ENCODE measurements around the gene CD302.
"Not testable (repeated sequence)": the region's sequence is repeated elsewhere in the genome, so short reads cannot be mapped to it uniquely, and the experiment has no call there.

Gene CD302

DNA sequence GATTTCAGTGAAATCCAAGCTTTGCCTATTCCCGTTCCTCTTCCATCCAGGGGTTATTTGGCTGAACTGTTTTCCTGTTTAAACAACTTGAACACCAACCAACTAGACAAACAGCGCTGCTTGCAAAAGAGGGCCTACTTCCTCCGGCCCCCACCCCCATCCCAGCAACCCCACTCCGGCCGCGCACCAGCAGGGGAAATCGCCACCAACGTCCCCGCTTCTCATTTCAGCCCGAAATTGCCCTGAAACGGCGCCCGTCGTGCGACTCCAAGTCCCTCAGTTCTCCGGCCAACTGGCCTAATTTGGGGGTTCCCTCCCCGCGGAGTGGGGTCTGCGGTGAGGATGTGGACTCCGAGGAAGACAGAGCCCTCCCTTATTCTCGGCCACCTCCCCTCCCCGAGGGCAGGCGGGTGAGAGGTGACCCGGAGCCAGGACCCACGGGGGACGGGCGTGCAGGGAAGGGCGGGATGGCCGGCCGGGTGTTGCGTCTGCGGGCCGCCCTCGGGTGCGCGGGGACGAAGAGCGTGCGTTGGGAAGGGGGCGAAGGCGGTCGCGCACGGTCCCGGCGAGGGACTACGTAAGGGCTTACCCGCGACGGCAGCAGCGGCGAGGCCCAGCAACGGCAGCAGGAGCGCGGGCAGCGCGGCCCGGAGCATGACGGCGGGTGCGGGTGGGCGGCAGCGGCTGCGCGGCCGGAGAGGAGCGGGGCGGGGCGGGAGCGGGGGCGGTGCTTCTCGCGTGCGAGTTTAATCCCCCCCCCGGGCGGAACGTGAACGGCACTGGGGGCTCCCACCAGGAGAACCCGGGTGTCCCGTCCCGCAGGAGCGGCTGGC lies at the start of gene CD302:
TSS of gene CD302 (minus strand) at position 666 of the 833 bp plus-strand sequence. CDS start at position 656, 10 bp downstream.
- no peaks in the 10 kb centered on the region for H3K36me3 ChIP-seq (ENCODE audit: control insufficient read depth in 1 of 2, insufficient read depth in 2 of 2, low read length in 2 of 2)
- no peaks in the 10 kb centered on the region for H3K27me3 ChIP-seq (ENCODE audit: control insufficient read depth in 1 of 2, insufficient read depth in 2 of 2, low read length in 2 of 2)
- H3K9ac ChIP-seq (ENCODE audit: low read depth in 1 of 2, low read length in 2 of 2): peak within 1 kb of the TSS; percentile 91 to 94
- H3K27ac ChIP-seq (ENCODE audit: low read depth, low read length): peak within 1 kb of the TSS; percentile 67
- H3K4me1 ChIP-seq (ENCODE audit: control insufficient read depth in 1 of 2, insufficient read depth in 2 of 2, low read length in 2 of 2): peaks cover 29 to 33% of the 10 kb centered on the region in 2 donors
- no peaks in the 10 kb centered on the region for H3K9me3 ChIP-seq (ENCODE audit: control insufficient read depth in 1 of 2, low read length in 2 of 2)
- H3K4me3 ChIP-seq (ENCODE audit: low read depth in 1 of 2, low read length in 2 of 2): peak within 1 kb of the TSS; percentile 91 to 92

DNA sequence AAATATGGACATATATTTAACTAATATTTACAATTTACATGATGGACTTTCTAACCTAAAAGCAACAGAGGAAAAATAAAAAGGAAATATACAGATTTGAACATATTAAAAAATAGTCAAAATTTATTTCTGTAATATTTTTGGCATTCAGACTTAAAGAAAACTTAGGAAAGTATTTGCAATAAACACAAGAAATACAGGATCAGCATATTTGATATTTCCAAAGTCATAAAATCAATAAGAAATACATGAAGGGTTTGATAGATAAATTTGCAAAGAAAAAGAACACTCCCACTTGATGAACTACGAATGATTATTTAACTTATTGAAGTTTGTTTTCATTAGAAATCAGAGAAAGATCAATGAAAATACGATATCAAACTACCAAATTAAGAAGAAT lies 48.6 kb upstream of the CD302 start:
- Histone ChIP-seq H3K4me1 (ENCODE audit: control insufficient read depth in 1 of 2, insufficient read depth in 2 of 2, low read length in 2 of 2) (no peaks in the 10 kb centered on the region), H3K27me3 (ENCODE audit: control insufficient read depth in 1 of 2, insufficient read depth in 2 of 2, low read length in 2 of 2) (no peaks in the 10 kb centered on the region), H3K9ac (ENCODE audit: low read depth in 1 of 2, low read length in 2 of 2) (no peak overlapping the region), H3K27ac (ENCODE audit: low read depth, low read length) (no peak overlapping the region), H3K36me3 (ENCODE audit: control insufficient read depth in 1 of 2, insufficient read depth in 2 of 2, low read length in 2 of 2) (peaks cover 2 to 12% of the 10 kb centered on the region in 2 donors), H3K4me3 (ENCODE audit: low read depth in 1 of 2, low read length in 2 of 2) (no peak overlapping the region), H3K9me3 (ENCODE audit: control insufficient read depth in 1 of 2, low read length in 2 of 2) (no peaks in the 10 kb centered on the region)

- Histone ChIP-seq H3K27me3 (ENCODE audit: control insufficient read depth in 1 of 2, insufficient read depth in 2 of 2, low read length in 2 of 2) (no peaks in the 10 kb centered on the region), H3K4me3 (ENCODE audit: low read depth in 1 of 2, low read length in 2 of 2) (no peak overlapping the region), H3K36me3 (ENCODE audit: control insufficient read depth in 1 of 2, insufficient read depth in 2 of 2, low read length in 2 of 2) (peaks cover 7 to 10% of the 10 kb centered on the region in 2 donors), H3K4me1 (ENCODE audit: control insufficient read depth in 1 of 2, insufficient read depth in 2 of 2, low read length in 2 of 2) (no peaks in the 10 kb centered on the region), H3K9me3 (ENCODE audit: control insufficient read depth in 1 of 2, low read length in 2 of 2) (no peaks in the 10 kb centered on the region), H3K9ac (ENCODE audit: low read depth in 1 of 2, low read length in 2 of 2) (no peak overlapping the region), H3K27ac (ENCODE audit: low read depth, low read length) (no peak overlapping the region)
Observed at GRCh38 chr2:159840616-159841015, 42.6 kb upstream of the CD302 start.

DNA sequence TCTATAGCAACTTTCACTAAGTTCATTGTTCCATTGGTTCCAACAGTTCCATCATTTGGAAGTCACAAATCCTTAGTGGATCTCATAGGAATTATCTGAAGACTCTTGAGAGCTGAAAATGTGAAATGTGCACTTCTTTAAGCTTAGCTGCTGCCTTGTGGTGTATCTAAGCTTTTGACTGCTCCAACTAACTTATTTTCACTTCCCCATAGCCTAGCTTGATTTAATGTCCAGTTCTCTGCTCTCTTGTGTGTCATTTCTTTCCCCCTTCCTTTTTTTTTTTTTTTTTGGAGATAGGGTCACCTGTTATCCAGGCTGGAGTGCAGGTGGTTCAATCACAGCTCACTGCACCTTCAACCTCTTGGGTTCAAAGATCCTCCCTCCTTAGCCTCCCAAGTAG lies 34.9 kb upstream of the CD302 start:
- H3K36me3 ChIP-seq (ENCODE audit: control insufficient read depth in 1 of 2, insufficient read depth in 2 of 2, low read length in 2 of 2): peaks cover 11 to 21% of the 10 kb centered on the region in 2 donors
- no peaks in the 10 kb centered on the region for H3K27me3 ChIP-seq (ENCODE audit: control insufficient read depth in 1 of 2, insufficient read depth in 2 of 2, low read length in 2 of 2)
- no peaks in the 10 kb centered on the region for H3K4me1 ChIP-seq (ENCODE audit: control insufficient read depth in 1 of 2, insufficient read depth in 2 of 2, low read length in 2 of 2)
- no peak overlapping the region for H3K27ac ChIP-seq (ENCODE audit: low read depth, low read length)
- no peak overlapping the region for H3K9ac ChIP-seq (ENCODE audit: low read depth in 1 of 2, low read length in 2 of 2)
- H3K4me3 ChIP-seq (ENCODE audit: low read depth in 1 of 2, low read length in 2 of 2): no peak overlapping the region
- no peaks in the 10 kb centered on the region for H3K9me3 ChIP-seq (ENCODE audit: control insufficient read depth in 1 of 2, low read length in 2 of 2)

GRCh38 chr2:159832026-159832425 lies 34.0 kb upstream of the CD302 start:
- Histone ChIP-seq H3K27me3 (ENCODE audit: control insufficient read depth in 1 of 2, insufficient read depth in 2 of 2, low read length in 2 of 2) (no peaks in the 10 kb centered on the region), H3K4me1 (ENCODE audit: control insufficient read depth in 1 of 2, insufficient read depth in 2 of 2, low read length in 2 of 2) (no peaks in the 10 kb centered on the region), H3K4me3 (ENCODE audit: low read depth in 1 of 2, low read length in 2 of 2) (no peak overlapping the region), H3K9ac (ENCODE audit: low read depth in 1 of 2, low read length in 2 of 2) (no peak overlapping the region), H3K36me3 (ENCODE audit: control insufficient read depth in 1 of 2, insufficient read depth in 2 of 2, low read length in 2 of 2) (peaks cover 11 to 21% of the 10 kb centered on the region in 2 donors), H3K9me3 (ENCODE audit: control insufficient read depth in 1 of 2, low read length in 2 of 2) (no peaks in the 10 kb centered on the region), H3K27ac (ENCODE audit: low read depth, low read length) (no peak overlapping the region)

GRCh38 chr2:159829376-159829775 lies 31.4 kb upstream of the CD302 start:
- Histone ChIP-seq H3K9me3 (ENCODE audit: control insufficient read depth in 1 of 2, low read length in 2 of 2) (no peaks in the 10 kb centered on the region), H3K27ac (ENCODE audit: low read depth, low read length) (no peak overlapping the region), H3K36me3 (ENCODE audit: control insufficient read depth in 1 of 2, insufficient read depth in 2 of 2, low read length in 2 of 2) (peaks cover 4 to 17% of the 10 kb centered on the region in 2 donors), H3K4me1 (ENCODE audit: control insufficient read depth in 1 of 2, insufficient read depth in 2 of 2, low read length in 2 of 2) (no peaks in the 10 kb centered on the region), H3K27me3 (ENCODE audit: control insufficient read depth in 1 of 2, insufficient read depth in 2 of 2, low read length in 2 of 2) (no peaks in the 10 kb centered on the region), H3K4me3 (ENCODE audit: low read depth in 1 of 2, low read length in 2 of 2) (no peak overlapping the region), H3K9ac (ENCODE audit: low read depth in 1 of 2, low read length in 2 of 2) (no peak overlapping the region)

DNA sequence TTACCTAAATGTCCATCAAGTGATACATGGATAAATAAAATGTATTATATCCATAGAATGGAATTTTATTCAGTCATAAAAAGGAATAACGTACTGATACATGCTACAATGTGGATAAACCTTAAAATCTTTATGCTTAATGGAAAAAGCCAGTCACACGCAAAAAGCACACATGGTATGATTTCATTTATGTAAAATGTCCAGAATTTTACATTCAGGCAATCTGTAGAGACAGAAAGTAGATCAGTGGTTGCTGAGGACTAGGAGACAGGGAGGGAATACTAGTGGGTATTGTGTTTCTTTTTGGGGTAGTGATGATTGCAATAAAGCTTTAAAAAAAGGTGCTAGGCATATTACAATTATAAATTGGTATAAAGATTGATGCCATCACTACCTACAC lies 30.7 kb upstream of the CD302 start:
- Histone ChIP-seq H3K36me3 (ENCODE audit: control insufficient read depth in 1 of 2, insufficient read depth in 2 of 2, low read length in 2 of 2) (peaks cover 4 to 13% of the 10 kb centered on the region in 2 donors), H3K9me3 (ENCODE audit: control insufficient read depth in 1 of 2, low read length in 2 of 2) (no peaks in the 10 kb centered on the region), H3K27me3 (ENCODE audit: control insufficient read depth in 1 of 2, insufficient read depth in 2 of 2, low read length in 2 of 2) (no peaks in the 10 kb centered on the region)

DNA sequence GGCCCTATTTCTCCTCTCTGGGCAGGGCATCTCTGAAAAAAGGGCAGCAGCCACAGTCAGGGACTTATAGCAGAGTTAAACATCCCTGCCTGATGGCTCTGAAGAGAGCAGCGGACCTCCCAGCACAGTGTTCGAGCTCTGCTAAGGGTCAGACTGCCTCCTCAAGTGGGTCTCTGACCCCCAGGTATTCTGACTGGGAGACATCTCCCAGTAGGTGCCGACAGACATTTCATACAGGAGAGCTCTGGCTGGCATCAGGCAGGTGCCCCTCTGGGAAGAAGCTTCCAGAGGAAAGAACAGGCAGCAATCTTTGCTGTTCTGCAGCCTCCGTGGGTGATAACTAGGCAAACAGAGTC lies 24.4 kb upstream of the CD302 start:
- H3K27ac ChIP-seq (ENCODE audit: low read depth, low read length); H3K9me3 ChIP-seq (ENCODE audit: control insufficient read depth in 1 of 2, low read length in 2 of 2); H3K36me3 ChIP-seq (ENCODE audit: control insufficient read depth in 1 of 2, insufficient read depth in 2 of 2, low read length in 2 of 2); H3K9ac ChIP-seq (ENCODE audit: low read depth in 1 of 2, low read length in 2 of 2); H3K4me1 ChIP-seq (ENCODE audit: control insufficient read depth in 1 of 2, insufficient read depth in 2 of 2, low read length in 2 of 2); H3K27me3 ChIP-seq (ENCODE audit: control insufficient read depth in 1 of 2, insufficient read depth in 2 of 2, low read length in 2 of 2); H3K4me3 ChIP-seq (ENCODE audit: low read depth in 1 of 2, low read length in 2 of 2): not testable (repeated sequence)

More for the DNA sequence above, 30.7 kb upstream of the CD302 start:
- H3K9ac ChIP-seq (ENCODE audit: low read depth in 1 of 2, low read length in 2 of 2): no peak overlapping the region
- no peak overlapping the region for H3K4me3 ChIP-seq (ENCODE audit: low read depth in 1 of 2, low read length in 2 of 2)
- no peak overlapping the region for H3K27ac ChIP-seq (ENCODE audit: low read depth, low read length)
- H3K4me1 ChIP-seq (ENCODE audit: control insufficient read depth in 1 of 2, insufficient read depth in 2 of 2, low read length in 2 of 2): no peaks in the 10 kb centered on the region

DNA sequence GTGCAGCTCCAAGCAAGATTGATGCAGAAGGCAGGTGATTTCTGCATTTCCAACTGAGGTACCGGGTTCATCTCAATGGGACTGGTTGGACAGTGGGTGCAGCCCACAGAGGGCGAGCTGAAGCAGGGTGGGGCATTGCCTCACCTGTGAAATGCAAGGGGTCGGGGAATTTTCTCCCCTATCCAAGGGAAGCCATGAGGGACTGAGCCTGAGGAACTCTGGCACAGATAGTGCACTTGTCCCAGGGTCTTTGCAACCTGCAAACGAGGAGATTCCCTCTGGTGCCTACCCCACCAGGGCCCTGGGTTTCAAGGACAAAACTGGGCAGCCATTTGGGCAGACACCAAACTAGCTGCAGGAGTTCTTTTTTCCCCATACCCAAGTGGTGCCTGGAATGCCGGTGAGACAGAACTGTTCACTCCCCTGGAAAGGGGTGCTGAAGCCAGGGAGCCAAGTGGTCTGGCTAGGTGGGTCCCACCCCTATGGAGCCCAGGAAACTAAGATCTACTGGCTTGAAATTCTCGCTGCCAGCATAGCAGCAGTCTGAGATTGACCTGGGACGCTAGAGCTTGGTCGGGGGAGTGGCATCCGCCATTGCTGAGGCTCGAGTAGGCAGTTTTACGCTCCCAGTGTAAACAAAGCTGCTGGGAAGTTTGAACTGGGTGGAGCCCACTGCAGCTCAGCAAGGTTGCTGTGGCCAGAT lies 23.9 kb upstream of the CD302 start:
- H3K36me3 ChIP-seq (ENCODE audit: control insufficient read depth in 1 of 2, insufficient read depth in 2 of 2, low read length in 2 of 2); H3K4me1 ChIP-seq (ENCODE audit: control insufficient read depth in 1 of 2, insufficient read depth in 2 of 2, low read length in 2 of 2); H3K27ac ChIP-seq (ENCODE audit: low read depth, low read length); H3K9ac ChIP-seq (ENCODE audit: low read depth in 1 of 2, low read length in 2 of 2); H3K27me3 ChIP-seq (ENCODE audit: control insufficient read depth in 1 of 2, insufficient read depth in 2 of 2, low read length in 2 of 2); H3K9me3 ChIP-seq (ENCODE audit: control insufficient read depth in 1 of 2, low read length in 2 of 2): not testable (repeated sequence)
- H3K4me3 ChIP-seq (ENCODE audit: low read depth in 1 of 2, low read length in 2 of 2): peak overlapping the region in 1 of 2 donors; percentile 36

- Histone ChIP-seq H3K27ac (ENCODE audit: low read depth, low read length) (no peak overlapping the region), H3K36me3 (ENCODE audit: control insufficient read depth in 1 of 2, insufficient read depth in 2 of 2, low read length in 2 of 2) (peaks cover 0 to 3% of the 10 kb centered on the region in 2 donors), H3K9ac (ENCODE audit: low read depth in 1 of 2, low read length in 2 of 2) (no peak overlapping the region), H3K27me3 (ENCODE audit: control insufficient read depth in 1 of 2, insufficient read depth in 2 of 2, low read length in 2 of 2) (no peaks in the 10 kb centered on the region), H3K9me3 (ENCODE audit: control insufficient read depth in 1 of 2, low read length in 2 of 2) (no peaks in the 10 kb centered on the region), H3K4me3 (ENCODE audit: low read depth in 1 of 2, low read length in 2 of 2) (no peak overlapping the region), H3K4me1 (ENCODE audit: control insufficient read depth in 1 of 2, insufficient read depth in 2 of 2, low read length in 2 of 2) (peaks cover 0 to 3% of the 10 kb centered on the region in 2 donors)
Observed at GRCh38 chr2:159818940-159819339, 20.9 kb upstream of the CD302 start.

Measured in duodenal mucosa (tissue), 2 donors.